GM12878 (cell line): ENCODE results near the gene TRH. TPM values are rescaled to one million over a fixed set of nuclear protein-coding genes. Genes with fewer than 3 reads are reported as not detected.

Experiments used
- ATAC-seq: fragments of 200-7000 bp; cut with Tn5 transposase; 3 replicates; pipeline ENCODE4 v1.9.1; 2020; ENCODE audit warnings: mild to moderate bottlenecking, moderate library complexity
- BruUV-seq: library from RNA; stranded (reverse); fragments of 400-500 nt; replicated peaks from 2 replicates; lab custom pipeline; 2021; lab: Mats Ljungman, UMichigan
- CTCF ChIA-PET: fragments of 300-600 bp; sonication (Branson Sonifier 250); formaldehyde crosslinking; extraction: SDS; loops from one replicate; lab custom pipeline; 2021; ENCODE audit warnings: inconsistent platforms; lab: Yijun Ruan, JAX
- POLR2A ChIA-PET: fragments of 350-600 bp; formaldehyde crosslinking; extraction: SDS; loops from one replicate; lab custom pipeline; 2021; ENCODE audit warnings: inconsistent platforms; lab: Charles Lee
- RAD21 ChIA-PET: fragments of 300-600 bp; sonication (Branson Sonifier 250); formaldehyde crosslinking; loops from one replicate; lab custom pipeline; 2023; ENCODE audit warnings: antibody characterized with exemption; ENCODE audit not compliant: unreplicated experiment; lab: Charles Lee
- SMC1A ChIA-PET: fragments of 300-600 bp; sonication (Branson Sonifier 250); formaldehyde crosslinking; loops from one replicate; lab custom pipeline; 2023; ENCODE audit not compliant: unreplicated experiment, uncharacterized antibody; lab: Charles Lee
- DNase-seq: peaks from one replicate; pipeline ENCODE4 v3.0.0-alpha.2; 2011; ENCODE audit warnings: low read depth, low spot score
- FAIRE-seq: peaks from 3 replicates; lab custom pipeline; 2011; peaks lifted over from hg19 to GRCh38; lab: Jason Lieb, UNC
- H2AFZ ChIP-seq: 2 replicates; pipeline ENCODE4 v1.6.0; 2011; ENCODE audit warnings: low read depth, low read length, control low read depth; ENCODE audit not compliant: control insufficient read depth
- H3K27ac ChIP-seq: 2 replicates; pipeline ENCODE4 v1.5.1; 2011; ENCODE audit warnings: control low read depth; ENCODE audit not compliant: control insufficient read depth, insufficient read depth
- H3K27me3 ChIP-seq, 2 experiments: replicated peaks in 1 of 2; 2 replicates each; pipeline versions ENCODE4 v1.6.0 to v1.6.1; 2011; ENCODE audit warnings: low read length in 1 of 2; ENCODE audit not compliant: control insufficient read depth in 2 of 2, insufficient read depth in 2 of 2
- H3K36me3 ChIP-seq, 2 experiments: 2 replicates each; pipeline ENCODE4 v1.5.1; 2011; ENCODE audit warnings: low read length in 1 of 2; ENCODE audit not compliant: control insufficient read depth in 2 of 2, insufficient read depth in 2 of 2
- H3K4me1 ChIP-seq: 2 replicates; pipeline ENCODE4 v1.6.1; 2011; ENCODE audit warnings: mild to moderate bottlenecking, low read length, moderate library complexity, mixed read lengths; ENCODE audit not compliant: control insufficient read depth, insufficient read depth
- H3K4me2 ChIP-seq: 2 replicates; pipeline ENCODE4 v1.6.0; 2011; ENCODE audit warnings: control low read depth; ENCODE audit not compliant: control insufficient read depth, insufficient read depth
- H3K4me3 ChIP-seq: fragments of 200-600 bp; sonication (generic); 2 replicates; pipeline ENCODE4 v1.5.1; 2016
- H3K79me2 ChIP-seq: 2 replicates; pipeline ENCODE4 v1.6.0; 2011; ENCODE audit warnings: low read length; ENCODE audit not compliant: control insufficient read depth, insufficient read depth
- H3K9ac ChIP-seq: 2 replicates; pipeline ENCODE4 v1.8.0; 2011; ENCODE audit warnings: low read length, control low read depth, mixed read lengths; ENCODE audit not compliant: control insufficient read depth, insufficient read depth
- H3K9me3 ChIP-seq: replicated peaks from 3 replicates; pipeline ENCODE4 v1.5.1; 2011; ENCODE audit warnings: mild to moderate bottlenecking, low read length; ENCODE audit not compliant: control insufficient read depth, insufficient read depth
- H4K20me1 ChIP-seq: 2 replicates; pipeline ENCODE4 v1.6.0; 2011; ENCODE audit not compliant: control insufficient read depth, insufficient read depth
- ATF3 ChIP-seq: IDR thresholded peaks from 2 replicates; pipeline ENCODE4 v1.6.1; 2011; ENCODE audit warnings: low read depth, mild to moderate bottlenecking, low read length, moderate library complexity, borderline replicate concordance; ENCODE audit errors: extremely low read depth
- CEBPB ChIP-seq, 2 experiments: fragments of 150-350 bp in 1 of 2; IDR thresholded peaks; 2 replicates each; pipeline ENCODE4 v1.6.1; 2012 to 2014; ENCODE audit warnings: low read depth in 2 of 2, low read length in 2 of 2, borderline replicate concordance in 1 of 2, inconsistent platforms in 1 of 2
- CREB1 ChIP-seq: IDR thresholded peaks from 2 replicates; pipeline ENCODE4 v1.6.1; 2012; ENCODE audit warnings: low read depth, mild to moderate bottlenecking, inconsistent platforms
- E2F4 ChIP-seq: IDR thresholded peaks from 2 replicates; pipeline ENCODE4 v1.6.1; 2012; ENCODE audit warnings: low read depth, low read length, improper control_type of control experiment
- HCFC1 ChIP-seq: fragments of 150-350 bp; IDR thresholded peaks from 2 replicates; pipeline ENCODE4 v1.6.1; 2014; ENCODE audit warnings: low read length
- HSF1 ChIP-seq: fragments of 150-350 bp; IDR thresholded peaks from 2 replicates; pipeline ENCODE4 v1.6.1; 2014; ENCODE audit warnings: mild to moderate bottlenecking, low read depth, low read length
- MEF2A ChIP-seq: IDR thresholded peaks from 2 replicates; pipeline ENCODE4 v1.6.1; 2011; ENCODE audit warnings: low read depth, mild to moderate bottlenecking, low read length, moderate library complexity; ENCODE audit not compliant: insufficient read depth
- NFIC ChIP-seq: IDR thresholded peaks from 2 replicates; pipeline ENCODE4 v1.6.1; 2012; ENCODE audit warnings: low read depth, mild to moderate bottlenecking, inconsistent platforms, low read length, moderate library complexity
- SIN3A ChIP-seq: IDR thresholded peaks from 2 replicates; pipeline ENCODE4 v1.6.1; 2012; ENCODE audit warnings: low read depth, low read length, improper control_type of control experiment
- SMAD5 ChIP-seq: IDR thresholded peaks from 2 replicates; pipeline ENCODE4 v1.6.1; 2016; ENCODE audit warnings: antibody characterized with exemption, low read depth
- ZNF24 ChIP-seq: fragments of 450-650 bp; IDR thresholded peaks from 2 replicates; pipeline ENCODE4 v1.6.1; 2017; ENCODE audit warnings: antibody characterized with exemption, mild to moderate bottlenecking
- ZNF687 ChIP-seq: fragments of 450-650 bp; IDR thresholded peaks from 2 replicates; pipeline ENCODE4 v1.6.1; 2017; ENCODE audit warnings: mild to moderate bottlenecking, moderate library complexity
- ZZZ3 ChIP-seq: IDR thresholded peaks from 2 replicates; pipeline ENCODE4 v1.6.1; 2011; ENCODE audit warnings: low read depth; ENCODE audit not compliant: control insufficient read depth, insufficient read length
- WGBS: methylation state at CpG from one replicate; pipeline ENCODE4 v1.1.6; 2016; ENCODE audit warnings: low lambda C conversion rate; ENCODE audit not compliant: insufficient replicate concordance, insufficient coverage; ENCODE audit errors: missing lambda C conversion rate; 5-methylcytosine and 5-hydroxymethylcytosine counted together
- in situ Hi-C: fragments of 300-500 bp; cut with MboI; formaldehyde crosslinking; loops from 9 replicates; pipeline ENCODE4 v1.14.3; 2018; ENCODE audit warnings: mixed read lengths
- intact Hi-C: fragments of 100-400 bp; cut with micrococcal nuclease; formaldehyde crosslinking; loops from one replicate; pipeline ENCODE4 v1.14.2; 2022; ENCODE audit not compliant: unreplicated experiment
- polyA plus RNA-seq, 11 experiments: library from polyadenylated mRNA; depleted of rRNA in 4 of 11; unstranded in 6 of 11; stranded (reverse) in 5 of 11; fragments of >200 nt; fragmentation: Nextera tagmentation in 4 of 11; fragmentation: Illumina TruSeq in 1 of 11; extraction: Ambion mirVana in 4 of 11; extraction: Trizol in 1 of 11; gene quantifications; 1 replicate in 1 of 11; 2 replicates in 10 of 11; pipeline versions ENCODE4 v1.2.1 to v1.2.3, GENCODE V29; 2011 to 2016; ENCODE audit warnings: inconsistent platforms in 2 of 11, missing spikeins in 2 of 11, low read depth in 1 of 11
- total RNA-seq, 4 experiments: library from RNA; depleted of rRNA in 3 of 4; stranded (reverse); fragments of >200 nt in 3 of 4; fragmentation: Illumina TruSeq in 1 of 4; extraction: Trizol in 1 of 4; gene quantifications; 2 replicates each; pipeline versions ENCODE4 v1.2.1 to v1.2.3, GENCODE V29; 2013 to 2021

Gene TRH
- total and polyA plus RNA-seq, 10 of the 15 experiments (the other 5 are each of a cell fraction or from before 2014, with no cell fraction given), result not detected

- H3K79me2 ChIP-seq, result no peaks in the 10 kb centered on the region
- in situ Hi-C loops, result no loop called here
- POLR2A ChIA-PET, result no interaction called here
- no peak overlapping the region for H3K27ac ChIP-seq
- FAIRE-seq (no peak), ATAC-seq (no peak), DNase-seq (no peak)
- SMC1A ChIA-PET, result no interaction called here
- H3K27me3 ChIP-seq, result peaks cover 11 to 16% of the 10 kb centered on the region in 2 experiments
- no peak for TF ChIP-seq CEBPB (IDR thresholded peaks at IDR 0.05; ENCODE audit: borderline replicate concordance in 1 of 2, low read depth in 2 of 2, low read length in 2 of 2)
- no peak for TF ChIP-seq HCFC1
- no peak for TF ChIP-seq ZZZ3
- TF ChIP-seq E2F4, result no peak
- no peak for TF ChIP-seq NFIC
- TF ChIP-seq MEF2A, result no peak
- no peak for TF ChIP-seq SIN3A
- TF ChIP-seq HSF1, result no peak
- TF ChIP-seq CREB1, result no peak
- no peak for TF ChIP-seq SMAD5
- TF ChIP-seq ATF3, result no peak
- no peak for TF ChIP-seq ZNF687
- no peak for TF ChIP-seq ZNF24
- WGBS, result 27% methylated on average over 24 of the region's 39 CpGs
- no peaks in the 10 kb centered on the region for H3K36me3 ChIP-seq
- CTCF ChIA-PET, result no interaction called here
- no peaks in the 10 kb centered on the region for H3K9me3 ChIP-seq
- H4K20me1 ChIP-seq, result no peaks in the 10 kb centered on the region
- RAD21 ChIA-PET, result no interaction called here
- no TSS peak for BruUV-seq
- no peak overlapping the region for H3K9ac ChIP-seq
- no peak overlapping the region for H3K4me2 ChIP-seq
- H3K4me1 ChIP-seq, result no peaks in the 10 kb centered on the region
- intact Hi-C loops, result no loop called here
- no peak overlapping the region for H2AFZ ChIP-seq
- no peak overlapping the region for H3K4me3 ChIP-seq
Observed at GRCh38 chr3:129973853-129974563, 512 bp upstream of the TRH start.
